Fibroblast of lung (primary cell): Measurements from ENCODE around the gene ANK2. TPM values are rescaled to one million over a fixed set of nuclear protein-coding genes. Genes with fewer than 3 reads are reported as not detected.

Experiments
- DNase-seq, 2 donors: peaks; one replicate each; pipeline versions ENCODE4 v3.0.0 to v3.0.0-alpha.2; 2010; ENCODE audit warnings: low read depth in 2 of 2
- H2AFZ ChIP-seq: 2 replicates; pipeline ENCODE4 v1.5.1; 2012; ENCODE audit warnings: low read length, control low read depth, inconsistent platforms
- H3K27ac ChIP-seq: 2 replicates; pipeline ENCODE4 v1.5.1; 2011; ENCODE audit warnings: low read length, control low read depth; ENCODE audit not compliant: insufficient read depth
- H3K27me3 ChIP-seq: 2 replicates; pipeline ENCODE4 v1.5.1; 2011; ENCODE audit warnings: mild to moderate bottlenecking, low read length; ENCODE audit not compliant: control insufficient read depth, insufficient read depth
- H3K36me3 ChIP-seq: 2 replicates; pipeline ENCODE4 v1.5.1; 2011; ENCODE audit warnings: low read length; ENCODE audit not compliant: control insufficient read depth, insufficient read depth
- H3K4me1 ChIP-seq: 2 replicates; pipeline ENCODE4 v1.5.1; 2011; ENCODE audit warnings: low read length; ENCODE audit not compliant: control insufficient read depth, insufficient read depth; ENCODE audit errors: extremely low read depth
- H3K4me2 ChIP-seq: 2 replicates; pipeline ENCODE4 v1.5.1; 2011; ENCODE audit warnings: low read length, control low read depth; ENCODE audit not compliant: insufficient read depth; ENCODE audit errors: extremely low read depth
- H3K4me3 ChIP-seq, 4 experiments: fragments of 200-600 bp in 1 of 4; sonication (generic) in 1 of 4; replicated peaks in 1 of 4; 2 replicates each; pipeline ENCODE4 v1.5.1; 2011 to 2016; ENCODE audit warnings: low read length in 4 of 4, low read depth in 3 of 4, mild to moderate bottlenecking in 3 of 4, control low read depth in 2 of 4, inconsistent platforms in 1 of 4, mixed read lengths in 1 of 4; ENCODE audit not compliant: insufficient read depth in 1 of 4; ENCODE audit errors: control extremely low read depth in 1 of 4
- H3K79me2 ChIP-seq: 2 replicates; pipeline ENCODE4 v1.5.1; 2012; ENCODE audit warnings: mild to moderate bottlenecking, low read length, inconsistent platforms; ENCODE audit not compliant: control insufficient read depth, insufficient read depth
- H3K9ac ChIP-seq: 2 replicates; pipeline ENCODE4 v1.5.1; 2011; ENCODE audit warnings: mild to moderate bottlenecking, low read length, control low read depth; ENCODE audit not compliant: insufficient read depth
- H3K9me3 ChIP-seq: 2 replicates; pipeline ENCODE4 v1.5.1; 2012; ENCODE audit warnings: low read depth, low read length; ENCODE audit not compliant: control insufficient read depth, insufficient read depth
- H4K20me1 ChIP-seq: 2 replicates; pipeline ENCODE4 v1.5.1; 2011; ENCODE audit warnings: low read length; ENCODE audit not compliant: control insufficient read depth, insufficient read depth; ENCODE audit errors: extremely low read depth
- EZH2 ChIP-seq: IDR thresholded peaks from 2 replicates; pipeline ENCODE4 v1.5.1; 2012; ENCODE audit warnings: low read length, control low read depth, mild to moderate bottlenecking; ENCODE audit errors: missing control alignments
- polyA plus RNA-seq, 2 donors: library from polyadenylated mRNA; depleted of rRNA in 1 of 2; stranded (reverse) in 1 of 2; unstranded in 1 of 2; fragments of >200 nt; gene quantifications; 2 replicates each; pipeline ENCODE4 v1.2.1, GENCODE V29; 2011 to 2012; ENCODE audit warnings: missing spikeins in 1 of 2
- total RNA-seq: library from RNA; depleted of rRNA; stranded (reverse); fragments of >200 nt; gene quantifications from 2 replicates; pipeline ENCODE4 v1.2.1, GENCODE V29; 2014
- TF ChIP-seq, protein P1 (sequence below), 2 donors: IDR thresholded peaks in 1 of 2; conservative IDR thresholded peaks in 1 of 2; 1 replicate in 1 of 2; 2 replicates in 1 of 2; pipeline ENCODE4 v1.5.1; 2011 to 2012; ENCODE audit warnings: low read length in 2 of 2, control low read depth in 1 of 2, inconsistent platforms in 1 of 2, low read depth in 1 of 2, mild to moderate bottlenecking in 1 of 2

ANK2 gene
- total and polyA plus RNA-seq, 2 donors (not counting 1 experiment from before 2014, with no cell fraction given): 10.9 to 95.1 TPM

DNA sequence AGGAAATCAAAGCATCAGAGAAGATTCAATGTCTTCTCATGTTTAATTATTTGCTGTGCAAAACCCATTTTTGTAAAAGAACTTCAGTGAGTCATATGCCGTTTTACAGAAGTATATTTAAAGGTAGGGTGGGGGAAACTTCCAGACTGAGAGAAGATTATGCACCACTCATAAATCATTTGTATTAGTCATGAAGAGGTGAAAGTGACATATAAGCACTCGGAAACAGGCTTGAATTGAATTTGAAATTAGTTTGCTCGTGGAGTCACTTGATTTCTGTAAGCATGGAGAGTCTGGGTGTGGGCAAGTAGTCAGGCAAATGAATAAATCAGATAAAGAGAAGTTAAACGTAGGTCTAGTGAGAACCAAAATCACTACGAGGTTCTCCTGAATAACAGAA lies 335.1 kb downstream of the ANK2 start:
- Histone ChIP-seq H3K36me3 (no peaks in the 10 kb centered on the region), H3K27me3 (no peaks in the 10 kb centered on the region), H3K4me3 (no peak overlapping the region), H3K4me2 (peak overlapping the region; percentile 56), H3K9ac (no peak overlapping the region), H4K20me1 (no peaks in the 10 kb centered on the region), H3K27ac (peak overlapping the region; percentile 13), H2AFZ (no peak overlapping the region), H3K79me2 (no peaks in the 10 kb centered on the region), H3K9me3 (no peaks in the 10 kb centered on the region), H3K4me1 (peaks cover 15% of the 10 kb centered on the region)
- TF ChIP-seq, protein P1, sequence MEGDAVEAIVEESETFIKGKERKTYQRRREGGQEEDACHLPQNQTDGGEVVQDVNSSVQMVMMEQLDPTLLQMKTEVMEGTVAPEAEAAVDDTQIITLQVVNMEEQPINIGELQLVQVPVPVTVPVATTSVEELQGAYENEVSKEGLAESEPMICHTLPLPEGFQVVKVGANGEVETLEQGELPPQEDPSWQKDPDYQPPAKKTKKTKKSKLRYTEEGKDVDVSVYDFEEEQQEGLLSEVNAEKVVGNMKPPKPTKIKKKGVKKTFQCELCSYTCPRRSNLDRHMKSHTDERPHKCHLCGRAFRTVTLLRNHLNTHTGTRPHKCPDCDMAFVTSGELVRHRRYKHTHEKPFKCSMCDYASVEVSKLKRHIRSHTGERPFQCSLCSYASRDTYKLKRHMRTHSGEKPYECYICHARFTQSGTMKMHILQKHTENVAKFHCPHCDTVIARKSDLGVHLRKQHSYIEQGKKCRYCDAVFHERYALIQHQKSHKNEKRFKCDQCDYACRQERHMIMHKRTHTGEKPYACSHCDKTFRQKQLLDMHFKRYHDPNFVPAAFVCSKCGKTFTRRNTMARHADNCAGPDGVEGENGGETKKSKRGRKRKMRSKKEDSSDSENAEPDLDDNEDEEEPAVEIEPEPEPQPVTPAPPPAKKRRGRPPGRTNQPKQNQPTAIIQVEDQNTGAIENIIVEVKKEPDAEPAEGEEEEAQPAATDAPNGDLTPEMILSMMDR (conservative IDR thresholded peaks at IDR 0.05 in 1 of 2, IDR thresholded peaks at IDR 0.05 in 1 of 2; ENCODE audit: low read depth in 1 of 2, low read length in 2 of 2): no peak
- TF ChIP-seq EZH2: no peak
- DNase-seq: peak; percentile 71 to 90

DNA sequence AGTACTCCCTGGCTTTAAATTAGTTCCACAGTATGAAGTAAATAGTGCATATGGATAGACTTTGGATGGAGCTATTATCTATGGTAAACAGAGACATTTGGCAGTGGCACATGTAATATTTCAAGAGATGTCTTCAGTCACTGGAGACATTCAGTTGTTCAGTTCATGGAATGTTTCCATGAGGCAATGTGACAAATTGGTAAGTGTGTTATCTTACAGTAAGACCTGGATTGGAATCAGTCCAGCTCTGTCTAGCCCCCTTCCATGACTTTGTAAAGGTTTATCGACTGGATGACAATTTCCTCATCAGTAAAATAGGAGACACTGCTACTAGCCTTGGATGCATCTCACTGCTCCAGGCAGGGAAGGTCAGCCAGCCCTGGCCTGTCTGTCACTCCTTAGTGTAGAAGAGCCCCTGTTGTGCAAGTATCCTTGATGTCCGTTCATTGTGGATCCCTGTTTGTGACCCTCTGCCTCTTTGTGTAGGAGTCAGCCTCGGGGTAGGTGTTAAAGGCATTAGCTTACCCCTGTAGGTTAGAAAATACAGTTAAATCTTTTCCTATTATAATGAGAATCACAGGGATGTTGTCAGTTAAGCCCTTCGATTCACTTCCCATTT lies 335.9 kb downstream of the ANK2 start:
- Histone ChIP-seq H2AFZ (no peak overlapping the region), H3K27ac (no peak overlapping the region)

DNA sequence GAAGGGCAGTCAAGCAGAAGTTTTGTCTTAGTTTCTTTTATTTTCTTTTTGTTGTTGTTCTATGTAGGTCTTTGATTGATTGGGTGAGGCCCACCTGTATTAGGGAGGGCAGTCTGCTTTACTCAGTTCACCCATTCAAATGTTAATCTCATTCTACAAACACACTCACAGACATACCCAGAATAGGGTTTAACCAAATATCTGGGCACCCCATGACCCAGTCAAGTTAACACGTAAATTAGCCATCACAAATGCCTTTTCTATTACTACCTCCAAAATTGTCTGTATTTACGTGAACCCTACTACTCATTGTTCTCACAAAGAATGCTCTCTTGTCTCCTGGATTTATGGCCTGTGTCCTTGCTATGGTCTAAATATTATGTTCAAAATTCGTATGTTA lies 339.7 kb downstream of the ANK2 start:
- no peaks in the 10 kb centered on the region for H3K79me2 ChIP-seq
- H3K27me3 ChIP-seq: no peaks in the 10 kb centered on the region
- no peak overlapping the region for H2AFZ ChIP-seq
- no peak overlapping the region for H3K4me3 ChIP-seq
- H3K4me1 ChIP-seq: no peaks in the 10 kb centered on the region
- no peak for TF ChIP-seq EZH2
- TF ChIP-seq, protein P1 (conservative IDR thresholded peaks at IDR 0.05 in 1 of 2, IDR thresholded peaks at IDR 0.05 in 1 of 2; ENCODE audit: low read depth in 1 of 2, low read length in 2 of 2): no peak
- no peak overlapping the region for H3K9ac ChIP-seq
- no peaks in the 10 kb centered on the region for H4K20me1 ChIP-seq
- H3K36me3 ChIP-seq: no peaks in the 10 kb centered on the region
- H3K9me3 ChIP-seq: no peaks in the 10 kb centered on the region
- H3K27ac ChIP-seq: no peak overlapping the region
- no peak overlapping the region for H3K4me2 ChIP-seq
- DNase-seq: no peak

More for the DNA sequence above, 335.9 kb downstream of the ANK2 start:
- Histone ChIP-seq H3K36me3 (no peaks in the 10 kb centered on the region), H3K79me2 (no peaks in the 10 kb centered on the region), H3K4me2 (no peak overlapping the region), H3K27me3 (no peaks in the 10 kb centered on the region), H3K9me3 (no peaks in the 10 kb centered on the region), H3K4me3 (no peak overlapping the region), H4K20me1 (no peaks in the 10 kb centered on the region), H3K4me1 (peaks cover 15% of the 10 kb centered on the region), H3K9ac (no peak overlapping the region)
- TF ChIP-seq, protein P1 (conservative IDR thresholded peaks at IDR 0.05 in 1 of 2, IDR thresholded peaks at IDR 0.05 in 1 of 2; ENCODE audit: low read depth in 1 of 2, low read length in 2 of 2): no peak
- TF ChIP-seq EZH2: no peak
- DNase-seq: peak in 1 of 2 donors; percentile 16
